Measurements from ENCODE around the gene ADH1A.

- TF ChIP-seq CTCF (IDR thresholded peaks at IDR 0.05) (no peak), POLR2A (IDR thresholded peaks at IDR 0.05) (no peak), EP300 (IDR thresholded peaks at IDR 0.05) (no peak)
Observed at GRCh38 chr4:99273704-99274103, 17.1 kb downstream of the ADH1A start.
